Adrenal gland (tissue), 12 donors: ENCODE measurements around the gene KYAT1. TPM values are rescaled to one million over a fixed set of nuclear protein-coding genes. Genes with fewer than 3 reads are reported as not detected.
A peak's percentile ranks its signal among the peaks of the same experiment; 100 is the strongest.

Experiments used
- DNase-seq, 7 donors: peaks; one replicate each; pipeline ENCODE4 v3.0.0-alpha.2; 2019 to 2020
- H3K27ac ChIP-seq, 5 donors: fragments of 200-600 bp; sonication (generic) in 4 of 5; 1 replicate in 3 of 5; 2 replicates in 2 of 5; pipeline versions ENCODE4 v1.5.1 to v1.8.0; 2016 to 2020; ENCODE audit warnings: mild to moderate bottlenecking in 1 of 5
- H3K27me3 ChIP-seq: fragments of 200-600 bp; 2 replicates; pipeline ENCODE4 v1.8.0; 2021
- H3K36me3 ChIP-seq, 2 donors: fragments of 200-600 bp; replicated peaks in 1 of 2; 1 replicate in 1 of 2; 2 replicates in 1 of 2; pipeline versions ENCODE4 v1.5.1 to v1.8.0; 2018 to 2022
- H3K4me1 ChIP-seq, 2 donors: fragments of 200-600 bp; replicated peaks in 1 of 2; 1 replicate in 1 of 2; 2 replicates in 1 of 2; pipeline versions ENCODE4 v1.5.1 to v1.8.0; 2018 to 2021
- H3K4me3 ChIP-seq, 4 donors: fragments of 200-600 bp; sonication (generic) in 3 of 4; one replicate each; pipeline ENCODE4 v1.5.1; 2016 to 2018
- H3K9me3 ChIP-seq, 3 donors: fragments of 200-600 bp; sonication (generic) in 1 of 3; replicated peaks in 1 of 3; 1 replicate in 2 of 3; 2 replicates in 1 of 3; pipeline versions ENCODE4 v1.5.1 to v1.8.0; 2016 to 2021
- CTCF ChIP-seq, 6 experiments: fragments of 450-650 bp in 4 of 6; fragments of 200-600 bp in 2 of 6; sonication (generic) in 1 of 6; IDR thresholded peaks; 1 replicate in 5 of 6; 2 replicates in 1 of 6; pipeline versions ENCODE4 v1.5.1 to v1.8.0; 2016 to 2021; ENCODE audit warnings: antibody characterized with exemption in 6 of 6, mild to moderate bottlenecking in 2 of 6, moderate library complexity in 1 of 6
- POLR2A ChIP-seq, 2 donors: fragments of 450-650 bp; IDR thresholded peaks; one replicate each; pipeline ENCODE4 v1.6.1; 2017; ENCODE audit warnings: antibody characterized with exemption in 2 of 2, mild to moderate bottlenecking in 2 of 2, moderate library complexity in 1 of 2
- WGBS, 4 donors: extraction: QIAGEN DNeasy Blood & Tissue Kit in 2 of 4; methylation state at CpG; one replicate each; pipeline versions ENCODE4 v1.1.5 to v1.1.7; 2013 to 2017; 5-methylcytosine and 5-hydroxymethylcytosine counted together
- intact Hi-C, 2 donors: fragments of 100-400 bp; cut with DNase I; formaldehyde crosslinking; loops; one replicate each; pipeline versions ENCODE4 v1.14.1 to v1.15.0; 2022 to 2023
- polyA plus RNA-seq, 3 donors: library from polyadenylated mRNA; stranded (reverse); fragments of 200-250 nt in 2 of 3; fragments of 350-450 nt in 1 of 3; fragmentation: Illumina TruSeq in 1 of 3; extraction: RNeasy Lipid Tissue Mini Kit (QIAGEN cat#74804) in 1 of 3; gene quantifications; one replicate each; pipeline ENCODE4 v1.2.3, GENCODE V29; 2013 to 2014
- total RNA-seq, 9 donors: library from RNA; depleted of rRNA in 4 of 9; stranded (reverse); fragments of >200 nt in 4 of 9; fragments of 120-200 nt in 1 of 9; fragmentation: NEBNext Ultra II Directional in 1 of 9; extraction: Animal tissue kit (Norgen Biotek cat#: 25700) in 1 of 9; gene quantifications; one replicate each; pipeline versions ENCODE4 v1.1.0 to v1.2.4, GENCODE V29; 2013 to 2023
- donor health status: healthy with polysubstance abuse.
- donor health status: Bipolar disorder and iron deficiency.
- donor health status: DM: yes; HTN: yes; CAD: no.
- donor health status: DM: no; HTN: no; CAD: no.
- donor health status: DM: no; HTN: no; CAD: no.
- donor health status: DM: yes; HTN: yes; CAD: no.

The KYAT1 gene
- total and polyA plus RNA-seq, 12 donors = 3.5 to 10.3 (median 7.2) TPM

- Histone ChIP-seq H3K27me3 (no peaks in the 10 kb centered on the region), H3K27ac (peak within 1 kb of the TSS; percentile 41 to 90 (median 85)), H3K36me3 (peaks cover 0 to 13% of the 10 kb centered on the region in 2 donors), H3K9me3 (no peaks in the 10 kb centered on the region), H3K4me1 (peaks cover 47 to 56% of the 10 kb centered on the region in 2 donors), H3K4me3 (peak within 1 kb of the TSS in 2 of 4 donors; percentile 72 to 99)
- peak; percentile 62 to 92 (median 91) for DNase-seq
- intact Hi-C loops = loop anchor here in 1 of 2 donors (5.0 kb wide), 1 partner anchor 38 kb away; the partner anchor contains the start of genes KYAT1 and LRRC8A
- 34 to 37% (median 35%) methylated on average over 9 to 13 of the region's 13 CpGs for WGBS, 4 donors
- TF ChIP-seq CTCF (IDR thresholded peaks at IDR 0.05) (no peak), POLR2A (IDR thresholded peaks at IDR 0.05) (peak in 1 of 2 donors; percentile 36)
Measured at GRCh38 chr9:128920381-128921058, 38.8 kb upstream of the KYAT1 start, which contains the start of gene PHYHD1. Gene PHYHD1, plus strand, starts transcription at chr9:128920982. Its CDS starts 1,342 bp downstream, at chr9:128922324.

GRCh38 chr9:128919402-128920089, 37.8 kb upstream of the KYAT1 start:
- Histone ChIP-seq H3K36me3 (peaks cover 0 to 13% of the 10 kb centered on the region in 2 donors), H3K4me3 (no peak overlapping the region), H3K9me3 (no peaks in the 10 kb centered on the region), H3K27ac (peak overlapping the region in 3 of 5 donors; percentile 31 to 90 (median 85)), H3K27me3 (no peaks in the 10 kb centered on the region), H3K4me1 (peaks cover 47 to 56% of the 10 kb centered on the region in 2 donors)
- TF ChIP-seq POLR2A (IDR thresholded peaks at IDR 0.05) (no peak), CTCF (IDR thresholded peaks at IDR 0.05) (no peak)
- 75 to 82% (median 77%) methylated on average over 11 to 14 of the region's 14 CpGs for WGBS, 4 donors
- intact Hi-C loops = loop anchor here (5.0 kb wide), 1 partner anchor 37 kb away; the partner anchor contains the start of genes KYAT1 (in 2 of the 2) and LRRC8A (in 2 of the 2)
- no peak for DNase-seq

GRCh38 chr9:128918921-128919320, 37.2 kb upstream of the KYAT1 start:
- no peaks in the 10 kb centered on the region for H3K9me3 ChIP-seq
- TF ChIP-seq CTCF (IDR thresholded peaks at IDR 0.05) (no peak), POLR2A (IDR thresholded peaks at IDR 0.05) (no peak)
- H3K27ac ChIP-seq = peak overlapping the region in 3 of 5 donors; percentile 31 to 90 (median 85)
- H3K27me3 ChIP-seq = no peaks in the 10 kb centered on the region
- DNase-seq = no peak
- no peak overlapping the region for H3K4me3 ChIP-seq
- peaks cover 0 to 13% of the 10 kb centered on the region in 2 donors for H3K36me3 ChIP-seq
- intact Hi-C loops = loop anchor here in 1 of 2 donors (5.0 kb wide), 1 partner anchor 37 kb away; the partner anchor contains the start of genes KYAT1 and LRRC8A
- 74 to 90% (median 80%) methylated on average over 2 of the region's 2 CpGs for WGBS, 4 donors
- H3K4me1 ChIP-seq = peaks cover 47 to 56% of the 10 kb centered on the region in 2 donors
